Mesothelial cell of epicardium (in vitro differentiated cells): ENCODE data around the gene MRPL37. TPM values are rescaled to one million over a fixed set of nuclear protein-coding genes. Genes with fewer than 3 reads are reported as not detected.
A peak's percentile ranks its signal among the peaks of the same experiment; 100 is the strongest.

ENCODE experiments used
- DNase-seq, 2 experiments: peaks; one replicate each; pipeline ENCODE4 v3.0.0; 2021; ENCODE audit warnings: low spot score in 2 of 2; ENCODE audit not compliant: unreplicated experiment in 2 of 2
- H3K27ac Mint-ChIP-seq: 2 replicates; pipeline ENCODE4 v1.8.0; 2021; ENCODE audit warnings: mixed read lengths
- H3K27me3 Mint-ChIP-seq: 2 replicates; pipeline ENCODE4 v1.8.0; 2021; ENCODE audit warnings: low read depth, mixed read lengths
- H3K36me3 Mint-ChIP-seq: 2 replicates; pipeline ENCODE4 v1.8.0; 2021; ENCODE audit warnings: mixed read lengths
- H3K4me1 Mint-ChIP-seq: 2 replicates; pipeline ENCODE4 v1.8.0; 2021; ENCODE audit warnings: mixed read lengths
- H3K4me3 Mint-ChIP-seq: 2 replicates; pipeline ENCODE4 v1.8.0; 2021; ENCODE audit warnings: mild to moderate bottlenecking, moderate library complexity, mixed read lengths
- H3K9me3 Mint-ChIP-seq: 2 replicates; pipeline ENCODE4 v1.8.0; 2021; ENCODE audit warnings: mixed read lengths
- total RNA-seq: library from RNA; stranded (reverse); gene quantifications from 3 replicates; pipeline ENCODE4 v1.2.1, GENCODE V29; 2021
- TF ChIP-seq, protein P1 (sequence below): fragments of 200-600 bp; sonication (generic); IDR thresholded peaks from one replicate; pipeline ENCODE4 v1.5.0; 2021; ENCODE audit warnings: antibody characterized with exemption; ENCODE audit not compliant: unreplicated experiment

The MRPL37 gene
- total RNA-seq, 1 donor from 2014 or later = 56.9 TPM

- Mint-ChIP-seq H3K4me1 (peaks cover 14% of the 10 kb centered on the region), H3K27ac (peak overlapping the region; percentile 39), H3K36me3 (peaks cover 25% of the 10 kb centered on the region), H3K9me3 (no peaks in the 10 kb centered on the region), H3K4me3 (no peak overlapping the region), H3K27me3 (no peaks in the 10 kb centered on the region)
- no peak for DNase-seq
- TF ChIP-seq, protein P1, sequence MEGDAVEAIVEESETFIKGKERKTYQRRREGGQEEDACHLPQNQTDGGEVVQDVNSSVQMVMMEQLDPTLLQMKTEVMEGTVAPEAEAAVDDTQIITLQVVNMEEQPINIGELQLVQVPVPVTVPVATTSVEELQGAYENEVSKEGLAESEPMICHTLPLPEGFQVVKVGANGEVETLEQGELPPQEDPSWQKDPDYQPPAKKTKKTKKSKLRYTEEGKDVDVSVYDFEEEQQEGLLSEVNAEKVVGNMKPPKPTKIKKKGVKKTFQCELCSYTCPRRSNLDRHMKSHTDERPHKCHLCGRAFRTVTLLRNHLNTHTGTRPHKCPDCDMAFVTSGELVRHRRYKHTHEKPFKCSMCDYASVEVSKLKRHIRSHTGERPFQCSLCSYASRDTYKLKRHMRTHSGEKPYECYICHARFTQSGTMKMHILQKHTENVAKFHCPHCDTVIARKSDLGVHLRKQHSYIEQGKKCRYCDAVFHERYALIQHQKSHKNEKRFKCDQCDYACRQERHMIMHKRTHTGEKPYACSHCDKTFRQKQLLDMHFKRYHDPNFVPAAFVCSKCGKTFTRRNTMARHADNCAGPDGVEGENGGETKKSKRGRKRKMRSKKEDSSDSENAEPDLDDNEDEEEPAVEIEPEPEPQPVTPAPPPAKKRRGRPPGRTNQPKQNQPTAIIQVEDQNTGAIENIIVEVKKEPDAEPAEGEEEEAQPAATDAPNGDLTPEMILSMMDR = no peak
Measured at GRCh38 chr1:54221867-54222484, 22.0 kb downstream of the MRPL37 start.

GRCh38 chr1:54222711-54223110 lies 22.7 kb downstream of the MRPL37 start:
- Mint-ChIP-seq H3K27ac (peak overlapping the region; percentile 32), H3K4me1 (peaks cover 14% of the 10 kb centered on the region), H3K4me3 (no peak overlapping the region), H3K27me3 (no peaks in the 10 kb centered on the region), H3K36me3 (peaks cover 23% of the 10 kb centered on the region), H3K9me3 (no peaks in the 10 kb centered on the region)
- TF ChIP-seq, protein P1 = no peak
- no peak for DNase-seq

- peaks cover 23% of the 10 kb centered on the region for H3K36me3 Mint-ChIP-seq
- H3K4me1 Mint-ChIP-seq = peaks cover 14% of the 10 kb centered on the region
Measured at GRCh38 chr1:54223441-54224202, 23.7 kb downstream of the MRPL37 start.

DNA sequence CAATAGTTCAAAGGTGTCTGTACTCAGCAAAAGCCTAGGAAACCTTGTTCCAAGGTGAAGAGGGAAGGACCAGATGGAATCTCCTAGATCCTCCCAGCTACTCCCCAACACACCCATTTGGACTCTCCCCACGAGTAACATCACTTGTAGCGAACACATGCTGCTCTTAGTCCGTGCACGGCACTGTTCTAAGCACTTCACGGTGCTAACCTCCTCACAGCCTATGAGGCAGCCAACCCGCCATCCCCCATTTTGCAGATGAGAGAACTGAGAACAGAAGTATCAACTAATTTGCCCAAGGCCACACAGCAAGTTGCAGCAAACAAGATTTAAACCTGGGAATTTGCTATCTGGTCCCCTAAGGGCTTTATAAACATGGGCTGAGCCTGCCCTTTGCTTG lies 24.3 kb downstream of the MRPL37 start:
- H3K36me3 Mint-ChIP-seq = peaks cover 24% of the 10 kb centered on the region
- H3K9me3 Mint-ChIP-seq = no peaks in the 10 kb centered on the region
- H3K27me3 Mint-ChIP-seq = no peaks in the 10 kb centered on the region
- TF ChIP-seq, protein P1 = no peak
- H3K4me1 Mint-ChIP-seq = peaks cover 14% of the 10 kb centered on the region
- DNase-seq = no peak
- no peak overlapping the region for H3K4me3 Mint-ChIP-seq
- H3K27ac Mint-ChIP-seq = peak overlapping the region; percentile 58

More at GRCh38 chr1:54223441-54224202, 23.7 kb downstream of the MRPL37 start:
- Mint-ChIP-seq H3K9me3 (no peaks in the 10 kb centered on the region), H3K27ac (peak overlapping the region; percentile 58), H3K4me3 (no peak overlapping the region), H3K27me3 (no peaks in the 10 kb centered on the region)
- no peak for DNase-seq
- TF ChIP-seq, protein P1 = no peak

DNA sequence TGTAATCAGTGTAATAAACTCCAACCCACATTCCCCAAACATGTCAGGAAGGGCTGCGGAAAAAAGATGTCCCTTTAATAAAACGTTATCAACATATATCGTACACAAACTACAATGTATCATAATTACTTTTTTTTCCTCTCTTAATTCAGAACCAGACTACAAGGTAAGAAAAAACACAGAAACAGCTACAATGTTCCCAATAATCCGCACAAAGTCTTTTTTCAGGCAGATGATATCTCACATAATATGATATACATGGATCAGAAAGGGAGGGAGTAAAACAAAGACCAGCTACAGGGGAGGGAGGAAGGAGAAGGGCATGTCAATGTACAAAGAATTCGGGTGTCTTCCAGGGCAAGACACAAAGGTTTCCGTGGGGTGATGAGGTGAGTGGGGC lies 25.4 kb downstream of the MRPL37 start:
- TF ChIP-seq, protein P1 = no peak
- Mint-ChIP-seq H3K4me3 (no peak overlapping the region), H3K9me3 (no peaks in the 10 kb centered on the region), H3K36me3 (peaks cover 21% of the 10 kb centered on the region), H3K27ac (peak overlapping the region; percentile 64), H3K27me3 (no peaks in the 10 kb centered on the region), H3K4me1 (peaks cover 9% of the 10 kb centered on the region)
- DNase-seq = no peak
